HG03060 (cell line): Measurements from ENCODE around the gene DOK3.

Source experiments
- ATAC-seq: cut with Tn5 transposase; IDR thresholded peaks from one replicate; pipeline ENCODE4 v1.9.1; 2021; ENCODE audit warnings: low read depth, moderate number of reproducible peaks; ENCODE audit not compliant: unreplicated experiment

Gene DOK3

DNA sequence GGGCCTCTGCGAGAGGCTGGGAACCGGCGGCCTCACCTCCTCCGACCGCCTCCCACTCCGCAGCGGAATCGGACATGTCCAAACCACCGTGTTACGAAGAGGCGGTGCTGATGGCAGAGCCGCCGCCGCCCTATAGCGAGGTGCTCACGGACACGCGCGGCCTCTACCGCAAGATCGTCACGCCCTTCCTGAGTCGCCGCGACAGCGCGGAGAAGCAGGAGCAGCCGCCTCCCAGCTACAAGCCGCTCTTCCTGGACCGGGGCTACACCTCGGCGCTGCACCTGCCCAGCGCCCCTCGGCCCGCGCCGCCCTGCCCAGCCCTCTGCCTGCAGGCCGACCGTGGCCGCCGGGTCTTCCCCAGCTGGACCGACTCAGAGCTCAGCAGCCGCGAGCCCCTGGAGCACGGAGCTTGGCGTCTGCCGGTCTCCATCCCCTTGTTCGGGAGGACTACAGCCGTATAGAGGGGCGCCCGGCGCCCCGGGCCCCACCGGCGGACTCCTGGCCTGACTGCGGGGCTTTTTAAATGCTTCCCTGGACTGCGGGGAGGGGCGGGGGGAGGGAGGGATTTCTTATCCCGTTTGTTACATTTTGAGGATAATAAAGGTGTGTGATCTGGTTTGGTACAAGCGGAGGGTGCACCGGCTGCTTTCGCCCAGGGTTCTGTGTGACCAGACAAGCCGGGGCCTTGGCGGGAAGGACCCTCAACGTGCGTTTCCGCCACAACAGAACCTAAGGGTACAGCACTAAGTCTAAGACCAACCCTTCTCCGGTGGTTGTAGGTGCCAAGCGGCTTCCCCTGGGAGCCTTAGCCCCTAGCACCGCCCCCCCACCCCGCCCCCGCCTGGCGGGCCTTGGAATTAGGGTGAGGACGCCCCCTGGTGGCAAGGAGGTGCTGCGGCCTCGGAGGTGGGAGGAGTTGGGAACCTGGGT lies 53.7 kb downstream of the DOK3 start:
- ATAC-seq = no peak

- ATAC-seq = no peak
Observed at GRCh38 chr5:177455036-177455660, 54.5 kb downstream of the DOK3 start.

- no peak for ATAC-seq
Observed at GRCh38 chr5:177454397-177455035, 55.1 kb downstream of the DOK3 start.

GRCh38 chr5:177453852-177454396 lies 55.7 kb downstream of the DOK3 start:
- no peak for ATAC-seq

DNA sequence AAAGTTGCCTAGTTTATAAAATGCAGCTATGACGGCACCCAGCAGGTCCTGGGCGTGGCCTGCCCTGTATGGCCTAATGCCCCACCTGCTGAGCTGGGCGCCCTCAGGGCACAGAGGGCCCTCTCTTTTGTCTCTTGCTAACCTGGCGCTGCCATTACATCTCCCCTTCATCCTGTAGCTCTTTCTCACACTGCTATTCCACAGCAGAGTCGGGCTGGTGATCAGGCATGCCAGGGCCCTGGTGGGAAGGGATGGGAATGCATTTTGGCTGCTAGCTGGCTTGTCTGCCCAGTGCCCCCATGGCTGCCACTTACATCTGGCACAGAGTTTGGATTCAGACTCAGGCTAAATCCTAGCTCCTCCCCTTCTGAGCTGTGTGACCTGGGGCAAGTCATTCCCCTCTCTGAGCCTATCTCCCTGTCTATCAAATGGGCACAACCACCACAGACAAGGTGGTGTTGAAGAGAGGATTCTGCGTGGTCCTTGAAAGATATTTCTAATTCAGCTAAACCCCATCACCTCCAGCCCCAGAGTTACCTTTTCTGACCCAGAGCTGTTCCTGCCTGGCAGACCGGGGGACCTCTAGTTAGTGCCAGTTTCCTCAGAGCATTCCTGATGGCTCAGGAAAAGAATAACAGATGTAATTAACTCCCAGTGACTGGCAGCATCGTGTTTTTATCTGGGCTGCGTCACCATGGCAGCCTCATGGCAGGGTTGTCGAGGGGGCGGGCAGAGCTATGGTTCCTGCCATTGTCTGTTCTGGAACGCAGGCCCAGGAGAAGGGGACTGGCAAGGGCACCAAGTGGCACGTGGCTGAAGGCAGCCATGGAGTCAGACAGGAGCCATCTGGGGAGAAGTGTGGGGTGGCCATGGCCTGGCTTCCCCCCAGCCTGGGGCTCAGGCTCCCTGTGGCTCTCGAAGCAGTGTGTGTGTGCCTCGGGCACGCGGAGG lies 56.7 kb downstream of the DOK3 start:
- no peak for ATAC-seq
